T-helper 2 cell treated with Interferon-gamma antibody and Interleukin-4, amounts not matched to agents 5 μg/mL and 100 μg/mL, for 36 hours (primary cell): ENCODE measurements around the gene YTHDC2.

ENCODE experiments used
- DNase-seq: peaks from one replicate; pipeline ENCODE4 v3.0.0; 2021; ENCODE audit warnings: low spot score
- H3K27ac Mint-ChIP-seq: one replicate; pipeline ENCODE4 v1.8.0; 2021; ENCODE audit warnings: mild to moderate bottlenecking, mixed read lengths
- H3K27me3 Mint-ChIP-seq: one replicate; pipeline ENCODE4 v1.8.0; 2021; ENCODE audit warnings: low read depth, mixed read lengths
- H3K36me3 Mint-ChIP-seq: one replicate; pipeline ENCODE4 v1.8.0; 2021; ENCODE audit warnings: low read depth, mixed read lengths
- H3K4me1 Mint-ChIP-seq: one replicate; pipeline ENCODE4 v1.8.0; 2021; ENCODE audit warnings: low read depth, mixed read lengths
- H3K4me3 Mint-ChIP-seq: one replicate; pipeline ENCODE4 v1.8.0; 2022; ENCODE audit warnings: mild to moderate bottlenecking, moderate library complexity, mixed read lengths
- H3K9me3 Mint-ChIP-seq: one replicate; pipeline ENCODE4 v1.8.0; 2021; ENCODE audit warnings: mixed read lengths

The YTHDC2 gene

GRCh38 chr5:113513384-113514288 lies at the start of gene YTHDC2:
YTHDC2 (plus strand) TSS chr5:113513694; CDS start chr5:113513896, 202 bp downstream.
- DNase-seq, result peak; percentile 86
- Mint-ChIP-seq H3K27ac (peak within 1 kb of the TSS; percentile 86), H3K36me3 (peaks cover 22% of the 10 kb centered on the region), H3K9me3 (no peaks in the 10 kb centered on the region), H3K4me1 (peaks cover 27% of the 10 kb centered on the region), H3K27me3 (peaks cover 15% of the 10 kb centered on the region), H3K4me3 (peak within 1 kb of the TSS; percentile 93)

GRCh38 chr5:113474100-113474728 lies 39.3 kb upstream of the YTHDC2 start:
- no peaks in the 10 kb centered on the region for H3K36me3 Mint-ChIP-seq
- peaks cover 46% of the 10 kb centered on the region for H3K27me3 Mint-ChIP-seq
- H3K9me3 Mint-ChIP-seq, result no peaks in the 10 kb centered on the region
- H3K27ac Mint-ChIP-seq, result no peak overlapping the region
- no peak overlapping the region for H3K4me3 Mint-ChIP-seq
- H3K4me1 Mint-ChIP-seq, result peaks cover 2% of the 10 kb centered on the region
- DNase-seq, result no peak

- no peaks in the 10 kb centered on the region for H3K9me3 Mint-ChIP-seq
- peaks cover 2% of the 10 kb centered on the region for H3K4me1 Mint-ChIP-seq
- no peak for DNase-seq
- H3K27me3 Mint-ChIP-seq, result peaks cover 66% of the 10 kb centered on the region
- H3K27ac Mint-ChIP-seq, result no peak overlapping the region
- H3K4me3 Mint-ChIP-seq, result no peak overlapping the region
- no peaks in the 10 kb centered on the region for H3K36me3 Mint-ChIP-seq
These were observed 34.8 kb upstream of the YTHDC2 start for GRCh38 chr5:113478691-113479090.

DNA sequence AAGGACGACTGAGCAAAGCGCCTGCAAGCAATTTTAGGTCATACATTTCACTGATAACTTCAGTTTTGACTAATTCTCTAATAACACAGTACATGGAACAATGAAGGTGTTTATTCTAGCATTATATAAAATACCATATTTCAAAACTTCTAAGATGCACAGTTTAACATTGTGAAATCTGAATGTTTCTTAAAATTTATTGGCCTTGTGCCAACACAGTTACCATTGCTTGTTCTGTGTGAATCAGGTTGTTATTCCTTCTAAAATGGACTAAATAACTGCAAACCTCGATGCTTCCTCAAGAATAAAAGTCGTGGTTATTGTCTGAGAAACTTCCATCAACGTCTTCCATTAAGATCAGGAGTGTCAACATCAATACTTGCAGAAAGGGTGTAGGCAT lies 33.3 kb upstream of the YTHDC2 start:
- no peaks in the 10 kb centered on the region for H3K9me3 Mint-ChIP-seq
- no peak overlapping the region for H3K4me3 Mint-ChIP-seq
- no peak for DNase-seq
- no peaks in the 10 kb centered on the region for H3K36me3 Mint-ChIP-seq
- no peaks in the 10 kb centered on the region for H3K4me1 Mint-ChIP-seq
- peaks cover 65% of the 10 kb centered on the region for H3K27me3 Mint-ChIP-seq
- no peak overlapping the region for H3K27ac Mint-ChIP-seq

DNA sequence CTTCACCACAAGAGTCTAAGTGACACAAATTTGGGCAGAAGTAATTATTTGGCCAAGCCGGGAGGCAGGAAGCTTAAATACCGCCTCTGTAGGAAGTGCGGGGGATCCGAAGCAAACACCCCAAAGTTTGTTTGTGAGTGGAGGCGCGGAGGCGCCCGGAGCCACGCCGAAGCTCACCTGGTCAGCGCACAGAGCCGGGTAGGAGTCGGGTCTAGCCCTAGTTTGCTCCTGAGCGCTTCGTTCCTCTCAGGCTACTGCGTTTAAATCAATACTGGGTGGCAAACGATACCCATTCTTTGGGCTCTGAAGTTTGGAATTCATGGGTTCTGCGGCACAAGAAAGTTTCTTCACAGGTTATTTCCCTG lies 26.1 kb upstream of the YTHDC2 start:
- H3K27ac Mint-ChIP-seq, result no peak overlapping the region

GRCh38 chr5:113487781-113488644 lies 25.5 kb upstream of the YTHDC2 start, which contains the start of gene MCC:
MCC (minus strand) TSS chr5:113488453.
- DNase-seq, result peak; percentile 17
- Mint-ChIP-seq H3K27ac (no peak within 1 kb of the TSS), H3K4me1 (peaks cover 23% of the 10 kb centered on the region), H3K4me3 (peak within 1 kb of the TSS; percentile 78), H3K36me3 (peaks cover 8% of the 10 kb centered on the region), H3K27me3 (peaks cover 78% of the 10 kb centered on the region), H3K9me3 (peaks cover 23% of the 10 kb centered on the region)

More for the DNA sequence above, 26.1 kb upstream of the YTHDC2 start:
- peak overlapping the region; percentile 76 for H3K4me3 Mint-ChIP-seq
- peaks cover 23% of the 10 kb centered on the region for H3K9me3 Mint-ChIP-seq
- no peak for DNase-seq
- H3K4me1 Mint-ChIP-seq, result peaks cover 23% of the 10 kb centered on the region
- peaks cover 8% of the 10 kb centered on the region for H3K36me3 Mint-ChIP-seq
- H3K27me3 Mint-ChIP-seq, result peaks cover 81% of the 10 kb centered on the region

DNA sequence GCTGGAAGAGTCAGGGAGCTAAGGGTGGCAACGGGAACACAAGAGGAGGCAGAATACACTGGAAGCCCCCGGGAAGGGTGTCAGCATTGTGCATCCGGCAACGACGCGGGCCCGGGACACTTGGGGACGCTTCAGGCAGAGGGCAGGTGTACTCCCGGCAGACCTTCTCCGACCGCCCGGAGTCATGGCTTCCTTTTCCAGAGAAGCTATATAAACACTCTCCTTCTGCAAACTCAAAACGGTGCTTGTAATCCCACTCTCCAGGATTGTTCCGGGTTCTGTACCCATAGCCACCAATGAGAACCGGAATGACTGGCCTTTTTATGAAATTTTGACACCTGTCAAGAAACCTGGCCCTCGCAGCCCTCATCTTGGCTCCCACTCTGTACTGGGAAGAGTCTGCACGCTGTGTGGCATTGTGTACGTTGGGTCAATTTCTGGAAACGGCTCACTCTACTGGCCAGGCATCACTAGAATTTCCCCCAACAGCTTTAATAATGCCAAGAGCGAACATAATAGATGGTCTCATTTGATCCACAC lies 24.8 kb upstream of the YTHDC2 start:
- H3K27me3 Mint-ChIP-seq, result peaks cover 79% of the 10 kb centered on the region
- peaks cover 23% of the 10 kb centered on the region for H3K4me1 Mint-ChIP-seq
- DNase-seq, result no peak
- peak overlapping the region; percentile 78 for H3K4me3 Mint-ChIP-seq
- H3K9me3 Mint-ChIP-seq, result peaks cover 23% of the 10 kb centered on the region
- H3K27ac Mint-ChIP-seq, result no peak overlapping the region
- H3K36me3 Mint-ChIP-seq, result peaks cover 8% of the 10 kb centered on the region

DNA sequence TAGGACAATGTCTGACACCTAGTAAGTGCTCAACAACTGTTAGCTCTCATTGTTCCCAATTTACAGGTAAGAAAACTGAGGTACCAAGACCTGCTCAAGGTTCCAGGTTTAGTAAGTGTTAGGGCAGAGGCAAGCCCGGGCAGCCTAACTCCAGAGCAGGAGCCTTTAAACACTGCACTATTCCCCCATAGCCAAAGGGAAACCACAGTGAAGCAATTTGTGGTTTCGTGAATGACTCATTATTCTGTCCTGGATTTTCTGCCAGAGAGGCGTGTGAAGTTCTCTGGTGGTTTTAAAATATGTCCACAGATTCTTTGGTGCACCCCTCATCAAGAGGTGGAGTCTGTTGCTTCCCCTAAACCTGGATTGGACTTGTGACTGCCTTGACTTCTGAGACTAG lies 24.2 kb upstream of the YTHDC2 start:
- Mint-ChIP-seq H3K27ac (no peak overlapping the region), H3K36me3 (peaks cover 8% of the 10 kb centered on the region), H3K4me1 (peaks cover 23% of the 10 kb centered on the region), H3K4me3 (peak overlapping the region; percentile 36), H3K27me3 (peaks cover 75% of the 10 kb centered on the region), H3K9me3 (peaks cover 23% of the 10 kb centered on the region)
- peak; percentile 39 for DNase-seq

GRCh38 chr5:113490317-113490716 lies 23.2 kb upstream of the YTHDC2 start:
- Mint-ChIP-seq H3K4me3 (no peak overlapping the region), H3K4me1 (peaks cover 23% of the 10 kb centered on the region), H3K27me3 (peaks cover 73% of the 10 kb centered on the region), H3K27ac (no peak overlapping the region), H3K9me3 (peaks cover 23% of the 10 kb centered on the region), H3K36me3 (peaks cover 8% of the 10 kb centered on the region)
- DNase-seq, result no peak

GRCh38 chr5:113491022-113491421 lies 22.5 kb upstream of the YTHDC2 start:
- Mint-ChIP-seq H3K36me3 (peaks cover 8% of the 10 kb centered on the region), H3K27me3 (peaks cover 70% of the 10 kb centered on the region), H3K27ac (no peak overlapping the region), H3K4me3 (no peak overlapping the region), H3K9me3 (peaks cover 23% of the 10 kb centered on the region), H3K4me1 (peaks cover 23% of the 10 kb centered on the region)
- no peak for DNase-seq

DNA sequence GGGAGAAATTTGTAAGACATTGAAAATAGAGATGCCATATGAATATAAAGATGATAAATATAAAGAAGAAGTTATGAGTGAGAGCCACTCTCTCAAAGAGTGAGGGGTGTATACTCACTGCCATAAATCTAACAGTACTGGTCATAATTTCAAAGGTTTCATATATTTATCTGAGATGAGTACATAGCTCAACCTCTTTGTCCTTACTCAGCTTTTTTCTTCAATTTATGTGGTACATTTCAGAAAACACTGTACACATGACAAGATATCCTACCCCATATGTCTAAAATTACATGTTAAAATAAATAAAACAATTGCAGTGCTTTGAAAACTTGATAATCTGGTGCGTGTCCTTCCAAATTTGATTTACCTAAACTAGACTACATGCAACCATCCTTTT lies 20.0 kb upstream of the YTHDC2 start:
- peaks cover 8% of the 10 kb centered on the region for H3K36me3 Mint-ChIP-seq
- H3K27me3 Mint-ChIP-seq, result peaks cover 68% of the 10 kb centered on the region
- DNase-seq, result no peak
- peaks cover 13% of the 10 kb centered on the region for H3K4me1 Mint-ChIP-seq
- no peak overlapping the region for H3K27ac Mint-ChIP-seq
- H3K4me3 Mint-ChIP-seq, result no peak overlapping the region
- peaks cover 23% of the 10 kb centered on the region for H3K9me3 Mint-ChIP-seq

GRCh38 chr5:113495422-113495841 lies 18.1 kb upstream of the YTHDC2 start:
- Mint-ChIP-seq H3K9me3 (peaks cover 14% of the 10 kb centered on the region), H3K4me3 (no peak overlapping the region), H3K36me3 (peaks cover 4% of the 10 kb centered on the region), H3K27me3 (peaks cover 66% of the 10 kb centered on the region), H3K4me1 (no peaks in the 10 kb centered on the region), H3K27ac (no peak overlapping the region)
- no peak for DNase-seq

- H3K9me3 Mint-ChIP-seq, result peaks cover 6% of the 10 kb centered on the region
- peaks cover 67% of the 10 kb centered on the region for H3K27me3 Mint-ChIP-seq
- DNase-seq, result no peak
- peaks cover under 1% of the 10 kb centered on the region for H3K4me1 Mint-ChIP-seq
- no peaks in the 10 kb centered on the region for H3K36me3 Mint-ChIP-seq
- no peak overlapping the region for H3K27ac Mint-ChIP-seq
- H3K4me3 Mint-ChIP-seq, result no peak overlapping the region
These were observed 11.4 kb upstream of the YTHDC2 start for GRCh38 chr5:113502073-113502472.
